CD4-positive, CD25-positive, alpha-beta regulatory T cell (primary cell): ENCODE data around the gene NEO1. TPM values are rescaled to one million over a fixed set of nuclear protein-coding genes. Genes with fewer than 3 reads are reported as not detected.
A peak's percentile ranks its signal among the peaks of the same experiment; 100 is the strongest.

ENCODE experiments used
- ATAC-seq, 2 donors: fragments of 150-1000 bp; cut with Tn5 transposase; one replicate each; pipeline ENCODE4 v1.10.0; 2021; ENCODE audit warnings: low read depth in 2 of 2, moderate number of reproducible peaks in 2 of 2, moderate library complexity in 1 of 2
- DNase-seq, 3 donors: peaks; one replicate each; pipeline versions ENCODE4 v3.0.0 to v3.0.0-alpha.2; 2012 to 2022; ENCODE audit warnings: mixed read lengths in 1 of 3
- H3K27ac ChIP-seq: one replicate; pipeline ENCODE4 v1.7.0; 2013; ENCODE audit warnings: mild to moderate bottlenecking, low read length; ENCODE audit not compliant: insufficient read depth, poor library complexity, severe bottlenecking
- H3K27me3 ChIP-seq: one replicate; pipeline ENCODE4 v1.7.0; 2013; ENCODE audit warnings: low read length; ENCODE audit not compliant: control insufficient read depth, insufficient read depth
- H3K36me3 ChIP-seq: one replicate; pipeline ENCODE4 v1.7.0; 2013; ENCODE audit warnings: mild to moderate bottlenecking, low read length, moderate library complexity; ENCODE audit not compliant: control insufficient read depth, insufficient read depth
- H3K4me1 ChIP-seq: 2 replicates; pipeline ENCODE4 v1.7.0; 2013; ENCODE audit warnings: mild to moderate bottlenecking, low read length; ENCODE audit not compliant: insufficient read depth, control insufficient read depth, poor library complexity, severe bottlenecking
- H3K4me3 ChIP-seq: one replicate; pipeline ENCODE4 v1.7.0; 2013; ENCODE audit warnings: low read depth, mild to moderate bottlenecking, low read length, moderate library complexity
- H3K9me3 ChIP-seq, 2 experiments: 1 replicate in 1 of 2; 2 replicates in 1 of 2; pipeline ENCODE4 v1.7.0; 2013; ENCODE audit warnings: low read length in 2 of 2, mild to moderate bottlenecking in 1 of 2, moderate library complexity in 1 of 2; ENCODE audit not compliant: control insufficient read depth in 2 of 2
- H3K27ac Mint-ChIP-seq, 3 donors: one replicate each; pipeline ENCODE4 v1.8.0; 2020 to 2022; ENCODE audit warnings: mild to moderate bottlenecking in 3 of 3, mixed read lengths in 3 of 3, moderate library complexity in 2 of 3
- H3K27me3 Mint-ChIP-seq: one replicate; pipeline ENCODE4 v1.8.0; 2022; ENCODE audit warnings: mild to moderate bottlenecking, mixed read lengths
- H3K36me3 Mint-ChIP-seq: one replicate; pipeline ENCODE4 v1.8.0; 2020; ENCODE audit warnings: mixed read lengths
- H3K4me1 Mint-ChIP-seq, 4 donors: one replicate each; pipeline ENCODE4 v1.8.0; 2020 to 2022; ENCODE audit warnings: mixed read lengths in 4 of 4, mild to moderate bottlenecking in 1 of 4
- H3K4me3 Mint-ChIP-seq, 4 donors: one replicate each; pipeline ENCODE4 v1.8.0; 2020 to 2022; ENCODE audit warnings: mild to moderate bottlenecking in 4 of 4, mixed read lengths in 4 of 4, moderate library complexity in 3 of 4
- H3K9me3 Mint-ChIP-seq, 7 donors: one replicate each; pipeline ENCODE4 v1.8.0; 2020 to 2022; ENCODE audit warnings: mixed read lengths in 7 of 7, mild to moderate bottlenecking in 3 of 7, moderate library complexity in 2 of 7
- polyA plus RNA-seq, 4 donors: library from polyadenylated mRNA; unstranded; fragments of 300-500 nt; fragmentation: Illumina TruSeq; gene quantifications; one replicate each; pipeline ENCODE4 v1.2.3, GENCODE V29; 2021
- total RNA-seq: library from RNA; stranded (reverse); gene quantifications from one replicate; pipeline ENCODE4 v1.2.3, GENCODE V29; 2022

NEO1 gene
- total and polyA plus RNA-seq, 5 donors from 2014 or later = 0.45 to 2.7 (median 0.68) TPM

DNA sequence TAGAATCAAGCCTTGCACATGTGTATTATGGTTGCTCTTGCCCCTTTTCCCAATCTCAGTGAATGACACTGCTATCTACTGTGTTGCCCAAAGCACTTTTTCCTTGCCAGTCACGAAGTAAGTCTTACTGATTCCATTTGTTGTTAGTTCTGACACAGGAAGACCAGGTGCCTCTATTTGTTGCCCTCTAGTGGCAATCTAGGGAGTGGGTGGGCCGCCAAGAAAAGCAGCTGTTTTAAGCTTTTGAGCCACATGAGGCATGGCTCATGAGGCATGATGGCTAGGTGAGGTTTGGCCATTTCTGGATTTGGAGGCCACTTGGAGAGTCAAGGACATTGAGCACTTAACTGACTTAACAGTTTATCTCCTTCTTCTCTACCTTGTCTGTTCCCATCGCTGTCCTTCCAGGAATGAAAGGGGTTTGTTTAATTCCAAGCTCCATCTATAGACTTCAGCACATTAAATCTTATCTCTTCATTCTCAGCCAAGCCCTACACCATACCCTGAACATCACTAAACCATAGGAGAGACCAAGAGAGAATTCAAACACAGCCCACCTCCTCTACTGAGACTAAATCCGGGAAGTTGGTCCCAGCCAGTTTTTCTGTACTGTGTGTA is 213.4 kb downstream of the NEO1 start:
- no peak overlapping the region for H3K4me3 Mint-ChIP-seq
- H3K4me1 ChIP-seq = no peaks in the 10 kb centered on the region
- no peak overlapping the region for H3K27ac ChIP-seq
- DNase-seq (peak; percentile 7 to 70 (median 46)), ATAC-seq (peak in 1 of 2 donors; percentile 77)
- H3K36me3 ChIP-seq = no peaks in the 10 kb centered on the region
- no peak overlapping the region for H3K4me3 ChIP-seq
- H3K27ac Mint-ChIP-seq = no peak overlapping the region
- no peaks in the 10 kb centered on the region for H3K9me3 Mint-ChIP-seq
- peaks cover 0 to 2% (median 0%) of the 10 kb centered on the region in 4 donors for H3K4me1 Mint-ChIP-seq
- H3K27me3 Mint-ChIP-seq = peaks cover 13% of the 10 kb centered on the region
- no peaks in the 10 kb centered on the region for H3K36me3 Mint-ChIP-seq
- no peaks in the 10 kb centered on the region for H3K27me3 ChIP-seq
- H3K9me3 ChIP-seq = no peaks in the 10 kb centered on the region

DNA sequence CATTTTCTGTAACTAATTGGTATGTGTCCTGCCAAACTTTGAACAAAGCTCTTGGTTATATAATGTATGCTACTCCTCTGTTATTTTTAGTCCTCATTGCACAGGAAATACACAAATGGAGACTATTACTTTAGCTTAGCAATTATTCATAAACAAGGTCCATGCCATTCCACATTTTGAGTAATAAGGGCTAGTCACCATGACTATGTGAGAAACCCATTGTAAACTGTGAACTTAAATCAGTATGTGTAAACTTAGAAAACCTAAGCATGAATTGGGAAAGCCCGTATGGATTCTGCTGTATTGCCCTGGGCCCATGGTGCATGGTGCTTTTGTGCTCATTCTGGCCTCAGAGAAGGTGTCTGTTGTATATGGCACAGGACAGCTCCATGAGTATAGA is 216.2 kb downstream of the NEO1 start:
- Histone ChIP-seq H3K36me3 (no peaks in the 10 kb centered on the region), H3K4me3 (no peak overlapping the region), H3K9me3 (no peaks in the 10 kb centered on the region), H3K27ac (no peak overlapping the region), H3K4me1 (no peaks in the 10 kb centered on the region), H3K27me3 (no peaks in the 10 kb centered on the region)
- H3K4me1 Mint-ChIP-seq = peaks cover 0 to 4% (median under 1%) of the 10 kb centered on the region in 4 donors
- no peaks in the 10 kb centered on the region for H3K9me3 Mint-ChIP-seq
- no peak overlapping the region for H3K4me3 Mint-ChIP-seq
- peaks cover 13% of the 10 kb centered on the region for H3K27me3 Mint-ChIP-seq
- H3K36me3 Mint-ChIP-seq = no peaks in the 10 kb centered on the region
- ATAC-seq = no peak
- no peak for DNase-seq
- H3K27ac Mint-ChIP-seq = no peak overlapping the region

DNA sequence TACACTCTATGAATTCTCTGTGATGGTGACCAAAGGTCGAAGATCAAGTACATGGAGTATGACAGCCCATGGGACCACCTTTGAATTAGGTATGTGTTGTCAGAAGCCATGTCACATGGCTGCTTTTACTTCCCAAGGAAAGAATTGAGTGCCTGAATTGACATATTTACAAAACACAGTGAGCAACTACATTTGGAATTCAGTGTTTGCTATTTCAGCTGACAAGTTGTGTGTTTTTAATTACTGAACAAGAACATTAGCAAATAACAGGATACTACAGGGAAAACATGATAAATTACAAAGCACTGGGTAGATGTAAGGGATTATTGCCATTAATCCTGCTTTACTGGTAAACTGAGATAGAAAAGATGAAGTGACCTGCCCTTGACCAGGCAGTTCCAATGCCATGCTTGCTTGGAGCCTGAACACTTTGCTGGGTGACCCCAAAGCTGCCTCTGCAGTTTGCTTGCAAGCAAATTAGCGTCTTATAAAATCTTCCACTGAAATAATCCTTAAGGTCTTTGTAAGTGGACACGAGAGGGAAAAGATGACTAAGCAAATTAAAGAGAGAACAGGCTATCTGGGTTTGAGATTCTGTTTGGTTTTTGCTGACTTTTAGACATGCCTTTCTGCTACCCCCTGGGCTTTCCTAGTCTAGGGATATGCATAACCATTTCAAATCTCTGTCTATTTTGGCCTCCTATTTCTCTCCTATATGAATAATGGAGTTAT is 218.3 kb downstream of the NEO1 start:
- Histone ChIP-seq H3K27me3 (no peaks in the 10 kb centered on the region), H3K4me3 (no peak overlapping the region), H3K36me3 (no peaks in the 10 kb centered on the region), H3K27ac (no peak overlapping the region), H3K4me1 (no peaks in the 10 kb centered on the region), H3K9me3 (no peaks in the 10 kb centered on the region)
- Mint-ChIP-seq H3K27ac (no peak overlapping the region), H3K4me1 (peaks cover 0 to 5% (median 0%) of the 10 kb centered on the region in 4 donors), H3K4me3 (no peak overlapping the region), H3K27me3 (peaks cover 21% of the 10 kb centered on the region), H3K36me3 (no peaks in the 10 kb centered on the region), H3K9me3 (no peaks in the 10 kb centered on the region)
- DNase-seq (no peak), ATAC-seq (no peak)

DNA sequence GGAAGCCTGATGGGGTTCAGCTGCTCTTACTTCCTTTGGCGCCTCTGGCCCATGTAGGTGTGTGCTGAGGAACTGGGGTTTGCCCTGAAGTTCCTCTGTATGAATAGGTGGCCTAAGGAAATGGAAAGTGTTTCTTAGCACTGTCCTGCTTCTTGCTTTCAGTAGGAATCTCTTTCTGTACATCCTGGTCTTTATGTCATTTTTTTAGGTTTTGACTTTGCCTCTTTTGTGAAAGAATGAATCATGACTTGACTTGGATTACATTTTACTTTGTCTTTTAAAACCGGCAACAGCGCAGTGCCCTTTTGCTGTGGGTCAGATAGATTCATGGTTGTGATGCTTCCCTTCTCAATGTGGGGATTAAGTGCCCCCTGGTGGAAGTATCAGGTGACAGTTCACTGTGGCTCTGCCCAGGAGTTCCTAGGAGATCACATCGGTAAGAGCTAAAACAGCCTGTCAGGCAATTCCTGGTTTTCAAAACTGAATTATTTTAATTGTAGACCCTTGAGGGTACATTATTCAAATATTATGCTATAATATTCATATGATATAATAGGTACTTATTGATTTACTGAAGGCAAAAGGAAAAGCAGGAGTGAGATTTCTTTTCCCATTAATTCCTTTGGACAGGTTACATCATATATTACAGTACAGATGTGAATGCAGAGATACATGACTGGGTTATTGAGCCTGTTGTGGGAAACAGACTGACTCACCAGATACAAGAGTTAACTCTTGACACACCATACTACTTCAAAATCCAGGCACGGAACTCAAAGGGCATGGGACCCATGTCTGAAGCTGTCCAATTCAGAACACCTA is 221.1 kb downstream of the NEO1 start:
- no peaks in the 10 kb centered on the region for H3K36me3 ChIP-seq
- no peaks in the 10 kb centered on the region for H3K36me3 Mint-ChIP-seq
- H3K27ac ChIP-seq = no peak overlapping the region
- no peaks in the 10 kb centered on the region for H3K4me1 ChIP-seq
- no peaks in the 10 kb centered on the region for H3K9me3 ChIP-seq
- no peak overlapping the region for H3K27ac Mint-ChIP-seq
- peaks cover 24% of the 10 kb centered on the region for H3K27me3 Mint-ChIP-seq
- no peaks in the 10 kb centered on the region for H3K27me3 ChIP-seq
- H3K4me3 Mint-ChIP-seq = no peak overlapping the region
- no peak overlapping the region for H3K4me3 ChIP-seq
- DNase-seq (peak; percentile 10 to 59 (median 30)), ATAC-seq (peak; percentile 42 to 45)
- no peaks in the 10 kb centered on the region for H3K9me3 Mint-ChIP-seq
- H3K4me1 Mint-ChIP-seq = peaks cover 0 to 5% (median 0%) of the 10 kb centered on the region in 4 donors

DNA sequence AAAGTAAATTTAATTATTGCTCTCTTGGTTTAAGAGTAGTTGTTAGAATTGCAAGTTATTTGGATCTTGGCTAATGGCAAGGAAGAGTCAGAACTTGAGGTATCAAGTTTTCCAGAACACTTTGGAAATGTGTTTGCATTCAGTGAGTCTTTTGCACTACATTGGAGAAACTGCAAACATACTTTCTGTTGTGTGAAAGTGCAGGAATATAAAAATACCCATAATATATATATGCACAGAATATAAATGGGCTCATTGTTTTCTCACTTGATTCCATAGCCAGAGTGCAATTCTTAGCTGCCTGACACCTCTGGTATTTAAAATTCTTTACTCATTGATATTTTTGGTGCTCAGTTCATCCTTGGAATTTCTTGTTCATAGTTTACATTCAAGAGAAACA is 223.6 kb downstream of the NEO1 start:
- ATAC-seq (no peak), DNase-seq (no peak)
- Histone ChIP-seq H3K4me1 (no peaks in the 10 kb centered on the region), H3K9me3 (no peaks in the 10 kb centered on the region), H3K36me3 (no peaks in the 10 kb centered on the region), H3K4me3 (no peak overlapping the region), H3K27me3 (no peaks in the 10 kb centered on the region), H3K27ac (no peak overlapping the region)
- Mint-ChIP-seq H3K4me1 (peaks cover 0 to 5% (median 0%) of the 10 kb centered on the region in 4 donors), H3K9me3 (no peaks in the 10 kb centered on the region), H3K36me3 (no peaks in the 10 kb centered on the region), H3K27me3 (peaks cover 24% of the 10 kb centered on the region), H3K4me3 (no peak overlapping the region), H3K27ac (no peak overlapping the region)

DNA sequence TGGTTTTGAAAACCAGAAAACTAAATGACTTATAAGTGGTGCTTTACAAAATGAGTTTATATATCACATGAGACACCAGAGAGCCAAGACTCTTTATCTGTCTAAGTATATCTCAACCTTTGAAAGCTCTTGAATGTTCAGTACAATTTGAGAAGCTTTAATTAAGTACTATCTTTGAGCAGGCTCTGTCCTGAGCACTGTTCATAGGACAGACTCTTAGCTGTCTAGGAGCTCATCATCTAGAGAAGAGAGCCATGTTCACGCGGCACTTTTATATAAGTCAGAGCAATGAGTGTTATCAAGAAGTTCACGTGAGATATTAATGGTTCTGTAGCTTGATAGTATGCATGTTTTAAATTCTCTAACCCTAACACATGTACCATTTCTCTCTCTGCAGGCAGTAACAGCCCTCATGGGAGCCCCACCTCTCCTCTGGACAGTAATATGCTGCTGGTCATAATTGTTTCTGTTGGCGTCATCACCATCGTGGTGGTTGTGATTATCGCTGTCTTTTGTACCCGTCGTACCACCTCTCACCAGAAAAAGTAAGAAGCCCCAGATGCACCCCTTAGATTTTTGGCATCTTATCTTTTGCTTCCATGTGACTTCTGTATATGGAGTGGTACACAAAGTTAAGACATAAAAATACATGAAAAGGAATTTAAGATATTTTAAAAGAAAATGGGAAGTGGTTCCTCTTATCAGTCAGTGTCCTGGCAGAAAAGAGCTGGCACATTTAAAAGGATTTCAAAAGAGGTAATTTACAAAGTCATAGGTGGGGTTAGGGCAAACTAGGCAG is 230.5 kb downstream of the NEO1 start:
- H3K27me3 Mint-ChIP-seq = peaks cover 8% of the 10 kb centered on the region
- H3K36me3 ChIP-seq = no peaks in the 10 kb centered on the region
- no peaks in the 10 kb centered on the region for H3K27me3 ChIP-seq
- H3K9me3 ChIP-seq = no peaks in the 10 kb centered on the region
- no peak overlapping the region for H3K4me3 ChIP-seq
- no peak overlapping the region for H3K27ac Mint-ChIP-seq
- no peak overlapping the region for H3K27ac ChIP-seq
- peaks cover 0 to 16% (median 2%) of the 10 kb centered on the region in 4 donors for H3K4me1 Mint-ChIP-seq
- DNase-seq (no peak), ATAC-seq (no peak)
- H3K4me1 ChIP-seq = no peaks in the 10 kb centered on the region
- no peaks in the 10 kb centered on the region for H3K36me3 Mint-ChIP-seq
- H3K4me3 Mint-ChIP-seq = no peak overlapping the region
- no peaks in the 10 kb centered on the region for H3K9me3 Mint-ChIP-seq

DNA sequence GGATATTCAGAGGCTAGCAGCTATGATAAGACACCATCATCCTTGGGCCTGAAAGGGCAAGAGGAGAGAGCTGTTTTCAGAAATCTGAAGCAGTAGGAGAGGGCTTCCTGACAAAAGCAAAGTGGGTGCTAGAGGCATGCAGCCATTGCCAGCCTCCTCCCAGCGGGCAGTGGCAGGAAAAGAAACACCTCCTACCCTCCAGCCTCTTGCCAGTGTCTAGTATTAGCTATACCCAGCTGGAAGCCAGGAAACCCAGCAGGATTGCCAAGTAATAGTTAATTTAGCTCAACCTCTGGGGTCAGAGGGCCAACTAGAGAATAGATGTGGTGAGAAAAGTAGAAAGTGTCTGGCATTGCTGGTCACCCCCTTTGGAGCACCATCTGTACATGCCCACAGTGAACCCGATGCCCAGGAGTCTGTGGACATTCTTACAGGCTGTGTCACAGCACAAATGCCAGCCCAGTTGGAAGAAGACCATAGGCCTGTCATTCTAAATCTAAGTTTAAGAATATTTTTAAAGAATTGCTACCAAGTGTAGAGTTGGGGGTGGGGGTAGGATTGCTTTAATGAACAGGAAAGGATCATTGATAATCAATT is 231.2 kb downstream of the NEO1 start:
- Mint-ChIP-seq H3K9me3 (no peaks in the 10 kb centered on the region), H3K4me1 (peaks cover 0 to 16% (median 2%) of the 10 kb centered on the region in 4 donors), H3K4me3 (no peak overlapping the region), H3K27me3 (peaks cover 12% of the 10 kb centered on the region), H3K36me3 (no peaks in the 10 kb centered on the region), H3K27ac (no peak overlapping the region)
- H3K4me3 ChIP-seq = no peak overlapping the region
- ATAC-seq (no peak), DNase-seq (no peak)
- H3K4me1 ChIP-seq = no peaks in the 10 kb centered on the region
- H3K36me3 ChIP-seq = no peaks in the 10 kb centered on the region
- H3K27me3 ChIP-seq = no peaks in the 10 kb centered on the region
- H3K9me3 ChIP-seq = no peaks in the 10 kb centered on the region
- H3K27ac ChIP-seq = no peak overlapping the region
